ENCODE data around the gene PA2G4. TPM values are rescaled to one million over a fixed set of nuclear protein-coding genes. Genes with fewer than 3 reads are reported as not detected.
A peak's percentile ranks its signal among the peaks of the same experiment; 100 is the strongest.

PA2G4 gene
- total RNA-seq, 1 experiment from 2014 or later: 111 TPM

DNA sequence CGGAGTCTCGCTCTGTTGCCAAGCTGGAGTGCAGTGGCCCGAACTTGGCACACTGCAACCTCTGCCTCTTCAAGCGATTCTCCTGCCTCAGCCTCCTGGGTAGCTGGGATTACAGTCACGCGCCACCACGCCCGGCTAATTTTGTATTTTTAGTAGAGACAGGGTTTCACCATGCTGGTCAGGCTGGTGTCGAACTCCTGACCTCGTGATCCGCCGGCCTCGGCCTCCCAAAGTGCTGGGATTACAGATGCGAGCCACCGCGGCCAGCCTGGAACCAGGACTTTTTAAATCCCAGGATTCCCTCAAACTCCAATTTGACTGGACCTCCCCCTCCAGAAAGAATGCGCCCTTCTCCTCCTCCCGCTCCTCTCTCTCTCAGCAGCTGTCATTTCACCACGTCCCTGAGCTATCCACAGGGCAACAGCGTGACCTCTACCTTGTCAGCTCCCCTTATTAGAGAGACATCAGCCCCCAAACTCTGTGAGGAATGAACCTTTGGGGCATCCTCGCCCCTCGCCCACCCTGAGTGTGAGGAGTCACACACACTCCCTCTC is 25.7 kb downstream of the PA2G4 start:
- Histone ChIP-seq H3K4me2 (ENCODE audit: low read depth, low read length, poor library complexity, severe bottlenecking) (peak overlapping the region; percentile 87), H3K4me3 (ENCODE audit: low read length) (peak overlapping the region; percentile 73), H3K79me2 (ENCODE audit: low read length) (peaks cover 23% of the 10 kb centered on the region), H3K9ac (ENCODE audit: low read length) (peak overlapping the region; percentile 82), H3K36me3 (ENCODE audit: insufficient read depth, low read length) (peaks cover 29% of the 10 kb centered on the region), H4K20me1 (ENCODE audit: insufficient read depth, low read depth, low read length) (no peaks in the 10 kb centered on the region), H3K4me1 (ENCODE audit: low read length) (peaks cover 28% of the 10 kb centered on the region), H3K27ac (ENCODE audit: low read length) (no peak overlapping the region), H2AFZ (ENCODE audit: low read length) (no peak overlapping the region), H3K27me3 (ENCODE audit: low read length) (no peaks in the 10 kb centered on the region), H3K9me3 (ENCODE audit: low read length) (no peaks in the 10 kb centered on the region), H3K9me2 (replicated peaks; ENCODE audit: insufficient read depth, low read length) (no peaks in the 10 kb centered on the region)
- DNase-seq: no peak

DNA sequence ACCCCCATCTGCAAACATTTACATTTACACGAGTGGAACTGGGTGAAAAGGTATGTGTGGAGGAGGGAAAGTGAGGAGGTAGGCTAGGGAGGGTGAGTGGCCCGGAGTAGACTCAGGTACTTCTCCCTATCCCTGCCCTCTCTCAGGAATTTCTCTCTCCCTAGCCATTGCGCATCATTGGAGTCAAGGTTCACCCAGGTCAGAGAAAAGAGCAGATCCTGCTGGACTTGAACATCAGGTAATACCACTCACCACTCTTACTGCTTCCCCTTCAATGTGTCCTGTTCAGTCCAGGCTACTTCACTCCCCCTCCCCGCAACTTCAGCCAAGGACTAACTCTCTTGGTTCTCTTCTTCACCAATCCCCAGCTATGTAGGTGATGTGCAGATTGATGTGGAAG is 26.5 kb downstream of the PA2G4 start:
- H3K79me2 ChIP-seq (ENCODE audit: low read length): peaks cover 23% of the 10 kb centered on the region
- H3K9me2 ChIP-seq (replicated peaks; ENCODE audit: insufficient read depth, low read length): no peaks in the 10 kb centered on the region
- H3K36me3 ChIP-seq (ENCODE audit: insufficient read depth, low read length): peaks cover 29% of the 10 kb centered on the region
- H3K4me1 ChIP-seq (ENCODE audit: low read length): peaks cover 24% of the 10 kb centered on the region
- no peak overlapping the region for H2AFZ ChIP-seq (ENCODE audit: low read length)
- no peak overlapping the region for H3K4me2 ChIP-seq (ENCODE audit: low read depth, low read length, poor library complexity, severe bottlenecking)
- H4K20me1 ChIP-seq (ENCODE audit: insufficient read depth, low read depth, low read length): no peaks in the 10 kb centered on the region
- H3K9ac ChIP-seq (ENCODE audit: low read length): no peak overlapping the region
- no peak overlapping the region for H3K4me3 ChIP-seq (ENCODE audit: low read length)
- DNase-seq: no peak
- no peak overlapping the region for H3K27ac ChIP-seq (ENCODE audit: low read length)
- no peaks in the 10 kb centered on the region for H3K9me3 ChIP-seq (ENCODE audit: low read length)
- H3K27me3 ChIP-seq (ENCODE audit: low read length): no peaks in the 10 kb centered on the region

DNA sequence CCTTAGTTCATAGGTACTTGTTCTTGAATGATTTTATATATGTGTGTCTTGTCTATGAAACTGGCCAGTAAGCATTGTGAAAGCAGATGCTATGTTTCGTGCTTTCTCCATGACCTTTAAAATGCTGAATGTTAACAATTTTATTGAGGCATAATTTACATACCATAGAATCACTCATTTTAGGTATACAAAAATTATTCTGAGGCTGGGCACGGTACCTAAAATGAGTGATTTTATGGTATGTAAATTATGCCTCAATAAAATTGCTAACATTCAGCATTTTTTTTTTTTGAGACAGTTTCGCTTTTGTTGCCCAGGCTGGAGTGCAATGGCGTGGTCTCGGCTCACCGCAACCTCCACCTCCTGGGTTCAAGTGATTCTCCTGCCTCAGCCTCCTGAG is 30.5 kb downstream of the PA2G4 start:
- peaks cover 38% of the 10 kb centered on the region for H3K36me3 ChIP-seq (ENCODE audit: insufficient read depth, low read length)
- DNase-seq: no peak
- no peaks in the 10 kb centered on the region; the same call in none of the 2 replicates for H3K4me1 ChIP-seq (ENCODE audit: low read length)

GRCh38 chr12:56137853-56138571 is 33.7 kb downstream of the PA2G4 start:
- no peaks in the 10 kb centered on the region for H3K27me3 ChIP-seq (ENCODE audit: low read length)
- DNase-seq: no peak
- H3K36me3 ChIP-seq (ENCODE audit: insufficient read depth, low read length): peaks cover 29% of the 10 kb centered on the region; the same call in 1 of the 2 replicates
- no peak overlapping the region for H3K9ac ChIP-seq (ENCODE audit: low read length)
- no peak overlapping the region for H3K4me3 ChIP-seq (ENCODE audit: low read length)
- no peak overlapping the region for H3K4me2 ChIP-seq (ENCODE audit: low read depth, low read length, poor library complexity, severe bottlenecking)
- H3K79me2 ChIP-seq (ENCODE audit: low read length): no peaks in the 10 kb centered on the region
- no peaks in the 10 kb centered on the region for H3K9me2 ChIP-seq (replicated peaks; ENCODE audit: insufficient read depth, low read length)
- no peaks in the 10 kb centered on the region for H4K20me1 ChIP-seq (ENCODE audit: insufficient read depth, low read depth, low read length)
- H3K4me1 ChIP-seq (ENCODE audit: low read length): no peaks in the 10 kb centered on the region
- H2AFZ ChIP-seq (ENCODE audit: low read length): no peak overlapping the region
- no peaks in the 10 kb centered on the region for H3K9me3 ChIP-seq (ENCODE audit: low read length)
- no peak overlapping the region for H3K27ac ChIP-seq (ENCODE audit: low read length)

More for the DNA sequence above, 30.5 kb downstream of the PA2G4 start:
- Histone ChIP-seq H3K4me2 (ENCODE audit: low read depth, low read length, poor library complexity, severe bottlenecking) (no peak overlapping the region), H3K9ac (ENCODE audit: low read length) (no peak overlapping the region), H2AFZ (ENCODE audit: low read length) (no peak overlapping the region), H3K27me3 (ENCODE audit: low read length) (no peaks in the 10 kb centered on the region), H3K9me2 (replicated peaks; ENCODE audit: insufficient read depth, low read length) (no peaks in the 10 kb centered on the region), H3K79me2 (ENCODE audit: low read length) (peaks cover 8% of the 10 kb centered on the region), H4K20me1 (ENCODE audit: insufficient read depth, low read depth, low read length) (no peaks in the 10 kb centered on the region), H3K4me3 (ENCODE audit: low read length) (no peak overlapping the region), H3K9me3 (ENCODE audit: low read length) (no peaks in the 10 kb centered on the region), H3K27ac (ENCODE audit: low read length) (no peak overlapping the region)

DNA sequence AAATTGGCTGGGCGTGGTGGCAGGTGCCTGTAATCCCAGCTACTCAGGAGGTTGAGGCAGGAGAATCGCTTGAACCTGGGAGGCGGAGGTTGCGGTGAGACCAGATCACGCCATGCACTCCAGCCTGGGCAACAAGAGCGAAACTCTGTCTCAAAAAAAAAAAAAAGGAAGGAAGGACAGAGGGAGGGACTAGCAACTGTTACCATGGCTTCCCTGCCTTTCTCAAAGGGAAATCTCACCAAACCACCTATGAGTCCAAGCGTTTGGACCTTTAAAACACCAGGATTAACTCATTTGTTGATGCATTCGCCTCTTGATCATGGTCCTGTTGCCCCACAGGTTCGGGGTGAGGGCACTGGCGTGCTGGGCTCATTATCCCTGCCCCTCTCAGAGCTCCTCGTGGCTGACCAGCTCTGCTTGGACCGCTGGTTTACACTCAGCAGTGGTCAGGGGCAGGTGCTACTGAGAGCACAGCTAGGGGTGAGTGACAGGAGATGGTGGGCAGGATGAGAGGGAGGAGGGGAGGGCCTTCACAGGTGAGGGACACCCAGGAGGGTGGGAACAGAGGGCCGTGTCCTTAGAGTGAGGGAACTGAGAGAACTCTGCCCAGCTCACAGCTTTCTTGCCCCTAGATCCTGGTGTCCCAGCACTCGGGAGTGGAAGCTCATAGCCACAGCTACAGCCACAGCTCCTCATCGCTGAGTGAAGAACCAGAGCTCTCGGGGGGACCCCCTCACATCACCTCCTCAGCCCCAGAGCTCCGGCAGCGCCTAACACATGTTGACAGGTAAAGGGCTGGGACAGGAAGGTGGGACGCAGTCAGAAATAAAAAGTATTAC is 37.8 kb downstream of the PA2G4 start:
- no peaks in the 10 kb centered on the region for H3K79me2 ChIP-seq (ENCODE audit: low read length)
- peaks cover 26% of the 10 kb centered on the region; the same call in 1 of the 2 replicates for H3K36me3 ChIP-seq (ENCODE audit: insufficient read depth, low read length)
- H3K27ac ChIP-seq (ENCODE audit: low read length): no peak overlapping the region
- H3K4me3 ChIP-seq (ENCODE audit: low read length): no peak overlapping the region
- no peak overlapping the region for H3K9ac ChIP-seq (ENCODE audit: low read length)
- no peak overlapping the region for H2AFZ ChIP-seq (ENCODE audit: low read length)
- H4K20me1 ChIP-seq (ENCODE audit: insufficient read depth, low read depth, low read length): no peaks in the 10 kb centered on the region
- H3K4me1 ChIP-seq (ENCODE audit: low read length): no peaks in the 10 kb centered on the region
- no peaks in the 10 kb centered on the region for H3K9me2 ChIP-seq (replicated peaks; ENCODE audit: insufficient read depth, low read length)
- H3K9me3 ChIP-seq (ENCODE audit: low read length): no peaks in the 10 kb centered on the region
- H3K27me3 ChIP-seq (ENCODE audit: low read length): no peaks in the 10 kb centered on the region
- no peak overlapping the region for H3K4me2 ChIP-seq (ENCODE audit: low read depth, low read length, poor library complexity, severe bottlenecking)
- DNase-seq: no peak

DNA sequence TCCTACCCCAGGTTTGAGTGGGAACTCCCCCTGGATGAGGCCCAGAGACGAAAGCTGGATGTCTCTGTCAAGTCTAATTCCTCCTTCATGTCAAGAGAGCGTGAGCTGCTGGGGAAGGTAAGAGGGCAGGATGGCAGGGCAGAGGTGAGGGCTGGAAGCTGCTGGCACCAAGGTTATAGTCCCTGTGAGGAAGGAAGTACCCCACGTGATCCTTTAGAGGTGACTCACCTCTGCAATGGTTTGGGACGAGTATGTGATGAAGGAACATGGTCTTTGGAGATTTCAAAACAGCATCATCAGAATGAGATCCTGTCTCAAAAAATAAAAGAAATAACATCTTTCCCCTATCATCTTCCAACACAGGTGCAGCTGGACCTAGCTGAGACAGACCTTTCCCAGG is 38.9 kb downstream of the PA2G4 start:
- Histone ChIP-seq H4K20me1 (ENCODE audit: insufficient read depth, low read depth, low read length) (no peaks in the 10 kb centered on the region), H3K4me2 (ENCODE audit: low read depth, low read length, poor library complexity, severe bottlenecking) (no peak overlapping the region), H3K27ac (ENCODE audit: low read length) (no peak overlapping the region), H3K9me3 (ENCODE audit: low read length) (no peaks in the 10 kb centered on the region), H3K27me3 (ENCODE audit: low read length) (no peaks in the 10 kb centered on the region), H3K9ac (ENCODE audit: low read length) (no peak overlapping the region), H3K79me2 (ENCODE audit: low read length) (no peaks in the 10 kb centered on the region), H2AFZ (ENCODE audit: low read length) (no peak overlapping the region), H3K4me1 (ENCODE audit: low read length) (no peaks in the 10 kb centered on the region), H3K9me2 (replicated peaks; ENCODE audit: insufficient read depth, low read length) (no peaks in the 10 kb centered on the region), H3K36me3 (ENCODE audit: insufficient read depth, low read length) (peaks cover 24% of the 10 kb centered on the region; the same call in 1 of the 2 replicates), H3K4me3 (ENCODE audit: low read length) (no peak overlapping the region)
- DNase-seq: no peak

DNA sequence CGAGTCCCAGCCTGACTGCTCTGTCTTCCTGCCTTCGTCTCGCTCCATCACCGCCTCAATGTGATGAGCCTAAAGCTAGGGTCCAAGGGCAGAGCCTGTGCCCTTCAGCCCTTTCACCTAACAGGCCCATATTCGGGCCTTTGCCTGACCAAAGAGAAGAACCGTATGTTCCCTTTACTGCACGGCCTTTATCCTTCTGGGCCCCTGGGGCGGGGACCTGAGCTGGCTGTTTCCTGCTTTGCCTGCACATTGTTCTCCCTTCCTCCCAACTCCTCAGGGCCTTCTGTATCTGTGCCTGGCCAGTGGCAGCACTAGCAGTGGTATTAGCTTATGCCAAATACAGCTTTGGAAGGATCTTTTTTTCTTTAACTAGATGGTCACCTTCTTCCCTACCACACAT is 39.5 kb downstream of the PA2G4 start:
- Histone ChIP-seq H3K4me1 (ENCODE audit: low read length) (no peaks in the 10 kb centered on the region), H4K20me1 (ENCODE audit: insufficient read depth, low read depth, low read length) (no peaks in the 10 kb centered on the region), H3K27ac (ENCODE audit: low read length) (no peak overlapping the region), H3K4me2 (ENCODE audit: low read depth, low read length, poor library complexity, severe bottlenecking) (no peak overlapping the region), H3K36me3 (ENCODE audit: insufficient read depth, low read length) (peaks cover 18% of the 10 kb centered on the region; the same call in 1 of the 2 replicates), H3K9me2 (replicated peaks; ENCODE audit: insufficient read depth, low read length) (no peaks in the 10 kb centered on the region), H3K9me3 (ENCODE audit: low read length) (no peaks in the 10 kb centered on the region), H2AFZ (ENCODE audit: low read length) (no peak overlapping the region), H3K27me3 (ENCODE audit: low read length) (no peaks in the 10 kb centered on the region), H3K9ac (ENCODE audit: low read length) (no peak overlapping the region), H3K4me3 (ENCODE audit: low read length) (no peak overlapping the region), H3K79me2 (ENCODE audit: low read length) (no peaks in the 10 kb centered on the region)
- DNase-seq: no peak

GRCh38 chr12:56145217-56145616 is 40.9 kb downstream of the PA2G4 start:
- Histone ChIP-seq H3K9me2 (replicated peaks; ENCODE audit: insufficient read depth, low read length) (no peaks in the 10 kb centered on the region), H2AFZ (ENCODE audit: low read length) (no peak overlapping the region), H4K20me1 (ENCODE audit: insufficient read depth, low read depth, low read length) (no peaks in the 10 kb centered on the region), H3K27me3 (ENCODE audit: low read length) (no peaks in the 10 kb centered on the region), H3K36me3 (ENCODE audit: insufficient read depth, low read length) (peaks cover 15% of the 10 kb centered on the region; the same call in 1 of the 2 replicates), H3K4me2 (ENCODE audit: low read depth, low read length, poor library complexity, severe bottlenecking) (no peak overlapping the region), H3K27ac (ENCODE audit: low read length) (no peak overlapping the region), H3K79me2 (ENCODE audit: low read length) (no peaks in the 10 kb centered on the region), H3K4me1 (ENCODE audit: low read length) (no peaks in the 10 kb centered on the region), H3K4me3 (ENCODE audit: low read length) (no peak overlapping the region), H3K9me3 (ENCODE audit: low read length) (no peaks in the 10 kb centered on the region), H3K9ac (ENCODE audit: low read length) (no peak overlapping the region)
- DNase-seq: no peak

All from Karpas-422 (cell line).